NCI-H1694 (cell line): ENCODE results near the gene FAAH.

ENCODE experiments used
- DNase-seq: peaks from one replicate; lab custom pipeline; 2025; lab: John Stamatoyannopoulos, UW

Gene FAAH

GRCh38 chr1:46401154-46401913, 7.2 kb downstream of the FAAH start:
- no peak for DNase-seq

DNA sequence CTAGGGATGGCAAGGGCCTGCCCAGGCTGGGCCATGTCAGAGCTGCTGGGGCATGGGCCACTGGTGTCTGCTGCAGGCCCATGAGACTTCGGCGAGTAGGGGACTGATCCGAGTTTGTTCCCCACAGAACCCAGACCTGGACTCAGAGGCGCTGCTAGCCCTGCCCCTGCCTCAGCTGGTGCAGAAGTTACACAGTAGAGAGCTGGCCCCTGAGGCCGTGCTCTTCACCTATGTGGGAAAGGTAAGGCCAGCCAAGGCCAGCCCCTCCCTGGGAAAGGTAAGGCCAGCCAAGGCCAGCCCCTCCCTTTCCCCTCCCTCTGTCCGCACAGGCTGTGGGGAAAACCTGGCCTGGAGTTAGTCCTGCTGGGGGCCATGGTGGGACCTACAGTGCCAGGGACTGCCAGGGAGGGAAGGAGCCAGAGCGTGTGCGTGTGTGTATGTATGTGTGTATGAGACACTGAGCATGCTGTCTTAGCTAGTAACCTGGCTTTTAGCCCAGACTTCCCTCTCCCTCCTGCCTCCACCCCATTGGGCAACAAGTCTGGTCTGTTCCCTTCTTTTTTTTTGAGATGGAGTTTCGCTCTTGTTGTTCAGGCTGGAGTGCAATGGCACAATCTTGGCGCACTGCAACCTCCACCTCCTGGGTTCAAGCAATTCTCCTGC, 8.0 kb downstream of the FAAH start:
- DNase-seq: peak; percentile 50

- no peak for DNase-seq
Observed at GRCh38 chr1:46403916-46404315, 9.8 kb downstream of the FAAH start.

DNA sequence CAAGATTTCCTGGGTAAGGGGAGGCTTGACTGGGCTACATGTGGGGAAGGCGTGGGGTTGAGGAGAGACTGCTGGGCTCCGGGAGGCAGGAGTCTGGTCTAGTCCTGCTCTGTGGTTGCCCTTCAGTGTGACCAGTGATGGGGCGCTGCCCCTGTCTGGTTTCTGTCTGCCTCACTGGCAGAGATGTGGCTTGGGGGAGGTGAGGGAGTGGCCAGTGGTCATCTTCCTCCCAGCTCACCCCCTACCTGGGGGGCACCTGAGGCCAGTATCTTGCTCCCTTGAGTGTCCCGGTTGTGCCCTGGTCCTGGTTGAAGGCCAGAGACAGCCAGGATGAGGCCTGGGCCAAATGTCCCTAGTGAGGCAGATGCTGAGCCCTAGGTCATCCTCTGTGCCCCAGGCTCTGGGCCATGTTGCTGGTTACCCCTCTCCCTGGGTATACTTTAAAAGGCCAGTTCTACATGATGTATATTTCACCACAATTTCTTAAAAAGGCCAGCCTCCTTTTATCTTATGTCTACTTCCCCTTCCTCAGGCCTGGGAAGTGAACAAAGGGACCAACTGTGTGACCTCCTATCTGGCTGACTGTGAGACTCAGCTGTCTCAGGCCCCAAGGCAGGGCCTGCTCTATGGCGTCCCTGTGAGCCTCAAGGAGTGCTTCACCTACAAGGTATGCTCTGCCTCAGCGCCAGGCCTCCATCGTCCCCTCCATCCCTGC, 10.5 kb downstream of the FAAH start:
- DNase-seq: no peak

- no peak for DNase-seq
Observed at GRCh38 chr1:46405197-46405555, 11.1 kb downstream of the FAAH start.

DNA sequence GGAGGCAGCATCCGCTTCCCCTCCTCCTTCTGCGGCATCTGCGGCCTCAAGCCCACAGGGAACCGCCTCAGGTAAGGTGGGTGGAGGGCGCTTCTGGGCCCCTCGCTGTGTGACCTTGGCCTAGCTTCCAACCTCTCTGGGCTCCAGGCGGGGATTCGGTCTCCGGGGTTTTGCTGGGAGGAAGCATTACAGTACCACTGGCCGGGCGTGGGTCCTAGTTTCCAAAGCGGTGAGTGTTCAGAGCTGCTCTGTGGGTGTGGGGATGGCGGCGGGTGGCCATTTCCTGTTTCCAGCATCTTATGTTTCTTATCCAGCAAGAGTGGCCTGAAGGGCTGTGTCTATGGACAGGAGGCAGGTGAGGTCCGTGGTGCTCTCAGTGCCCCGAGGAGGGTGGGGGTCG, 11.6 kb downstream of the FAAH start:
- no peak for DNase-seq

GRCh38 chr1:46406881-46407608, 12.9 kb downstream of the FAAH start:
- no peak for DNase-seq

DNA sequence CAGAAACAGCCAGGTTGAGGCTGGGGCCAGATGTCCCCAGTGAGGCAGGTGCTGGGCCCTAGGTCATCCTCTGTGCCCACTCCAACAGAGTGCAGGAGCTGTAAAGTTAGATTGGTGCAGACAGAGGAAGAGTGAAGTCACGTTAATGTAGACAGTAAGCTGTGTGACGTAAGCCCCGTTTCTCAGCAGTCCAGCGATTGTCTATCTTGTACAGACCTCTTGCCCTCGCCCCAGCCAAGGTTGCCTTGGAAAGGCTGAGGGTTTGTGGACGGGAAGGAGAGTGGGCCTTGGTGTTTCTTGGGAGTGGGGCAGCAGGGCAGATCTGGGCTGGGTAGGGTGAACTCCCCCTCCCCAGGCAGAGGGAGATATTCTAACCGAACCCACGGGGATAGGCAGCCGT, 13.5 kb downstream of the FAAH start:
- no peak for DNase-seq

DNA sequence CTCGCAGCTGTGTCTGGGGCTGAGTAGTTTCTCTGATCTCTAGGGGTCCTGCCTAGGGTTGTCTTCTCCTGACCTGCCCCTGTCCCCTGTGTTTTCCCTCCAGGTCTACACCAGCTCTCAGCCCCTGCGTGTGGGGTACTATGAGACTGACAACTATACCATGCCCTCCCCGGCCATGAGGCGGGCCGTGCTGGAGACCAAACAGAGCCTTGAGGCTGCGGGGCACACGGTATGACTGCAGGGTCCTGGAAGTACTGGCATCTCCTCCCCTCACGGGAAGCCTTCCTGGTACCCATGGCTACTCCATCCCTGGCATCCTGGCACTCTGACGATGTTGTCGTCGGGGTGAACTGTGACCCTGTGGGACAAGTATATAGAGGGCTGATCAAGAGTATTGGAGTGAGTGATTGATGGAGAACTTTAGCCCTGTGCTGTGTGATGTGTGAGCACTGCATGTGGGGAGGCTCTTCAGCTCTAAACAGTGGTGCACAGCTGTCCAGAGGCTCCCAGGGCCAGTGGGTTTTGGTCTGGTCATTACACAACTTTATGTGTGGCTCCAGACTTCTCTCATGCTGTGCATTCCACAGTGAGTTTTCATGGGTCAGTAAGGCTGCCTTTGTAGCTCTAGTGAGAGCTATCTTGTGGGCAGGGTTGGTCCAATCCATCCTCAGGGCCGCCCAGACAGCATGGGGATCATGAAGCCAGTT, 14.4 kb downstream of the FAAH start:
- no peak for DNase-seq

GRCh38 chr1:46409063-46409372, 14.9 kb downstream of the FAAH start:
- DNase-seq: no peak

DNA sequence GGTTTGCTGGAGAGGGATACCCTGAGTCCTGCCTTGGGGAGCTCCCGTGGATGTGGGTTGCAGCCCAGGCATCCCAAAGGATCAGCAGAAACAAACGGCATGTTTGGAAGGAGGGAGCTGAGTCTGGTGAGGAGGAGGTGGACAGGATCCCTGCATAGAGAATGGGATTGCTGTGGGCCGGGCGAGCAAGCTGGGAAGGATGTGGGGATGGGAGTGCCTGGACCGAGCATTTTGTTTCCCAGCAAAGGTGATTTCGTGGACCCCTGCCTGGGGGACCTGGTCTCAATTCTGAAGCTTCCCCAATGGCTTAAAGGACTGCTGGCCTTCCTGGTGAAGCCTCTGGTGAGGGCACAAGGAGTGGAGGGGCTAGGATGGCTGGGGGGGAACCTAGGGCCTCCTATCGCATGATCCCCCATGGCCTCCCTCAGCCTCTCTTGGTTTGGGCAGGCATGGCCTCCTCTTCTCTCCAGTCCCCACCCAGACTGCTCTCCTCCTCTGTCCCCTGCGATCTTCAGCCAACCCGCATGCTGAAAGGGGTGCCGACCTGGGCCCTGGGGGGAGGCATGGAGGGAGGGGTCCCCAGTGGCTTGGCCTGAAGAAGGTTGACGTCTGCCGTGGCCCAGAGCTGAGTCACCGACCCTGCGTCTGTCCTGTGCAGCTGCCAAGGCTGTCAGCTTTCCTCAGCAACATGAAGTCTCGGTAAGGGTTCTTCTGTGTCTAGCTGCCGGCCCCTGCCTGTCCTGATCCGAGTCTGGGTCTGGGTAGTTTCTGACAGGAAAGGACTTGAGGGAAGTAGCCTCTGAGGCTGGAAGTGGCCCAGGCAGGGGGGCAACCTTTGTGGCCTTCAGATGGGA, 16.3 kb downstream of the FAAH start:
- no peak for DNase-seq

GRCh38 chr1:46411010-46411405, 16.9 kb downstream of the FAAH start:
- DNase-seq: no peak

DNA sequence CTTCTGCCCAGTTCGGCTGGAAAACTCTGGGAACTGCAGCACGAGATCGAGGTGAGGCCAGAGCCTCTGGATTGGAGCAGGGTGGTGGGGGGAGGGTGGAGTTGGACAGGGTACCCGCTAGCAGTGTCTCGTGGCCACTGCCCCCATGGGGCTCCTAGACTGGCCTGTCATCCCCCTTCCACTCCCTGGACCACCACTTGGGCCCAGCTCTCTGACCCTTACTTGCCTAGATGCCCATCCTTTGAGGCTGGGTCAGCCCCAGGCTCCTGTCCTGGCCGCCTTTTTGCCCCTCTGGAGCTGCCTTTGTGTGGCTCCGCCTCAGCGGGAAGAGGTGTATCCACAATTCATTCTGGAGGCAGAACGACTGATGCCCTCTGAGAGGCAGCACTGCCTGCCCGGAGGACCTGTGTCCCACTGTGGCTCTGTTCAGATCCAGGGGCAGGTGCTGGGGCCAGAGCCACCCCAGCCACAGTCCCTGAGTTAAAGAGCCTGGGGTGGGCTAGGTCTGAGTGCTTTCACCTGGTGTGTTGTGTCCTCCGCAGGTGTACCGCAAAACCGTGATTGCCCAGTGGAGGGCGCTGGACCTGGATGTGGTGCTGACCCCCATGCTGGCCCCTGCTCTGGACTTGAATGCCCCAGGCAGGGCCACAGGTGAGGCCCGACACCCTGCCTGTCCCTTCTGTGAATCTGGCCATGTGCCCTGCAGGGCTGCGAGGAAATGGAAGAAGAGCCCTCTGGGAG, 17.7 kb downstream of the FAAH start:
- DNase-seq: no peak

DNA sequence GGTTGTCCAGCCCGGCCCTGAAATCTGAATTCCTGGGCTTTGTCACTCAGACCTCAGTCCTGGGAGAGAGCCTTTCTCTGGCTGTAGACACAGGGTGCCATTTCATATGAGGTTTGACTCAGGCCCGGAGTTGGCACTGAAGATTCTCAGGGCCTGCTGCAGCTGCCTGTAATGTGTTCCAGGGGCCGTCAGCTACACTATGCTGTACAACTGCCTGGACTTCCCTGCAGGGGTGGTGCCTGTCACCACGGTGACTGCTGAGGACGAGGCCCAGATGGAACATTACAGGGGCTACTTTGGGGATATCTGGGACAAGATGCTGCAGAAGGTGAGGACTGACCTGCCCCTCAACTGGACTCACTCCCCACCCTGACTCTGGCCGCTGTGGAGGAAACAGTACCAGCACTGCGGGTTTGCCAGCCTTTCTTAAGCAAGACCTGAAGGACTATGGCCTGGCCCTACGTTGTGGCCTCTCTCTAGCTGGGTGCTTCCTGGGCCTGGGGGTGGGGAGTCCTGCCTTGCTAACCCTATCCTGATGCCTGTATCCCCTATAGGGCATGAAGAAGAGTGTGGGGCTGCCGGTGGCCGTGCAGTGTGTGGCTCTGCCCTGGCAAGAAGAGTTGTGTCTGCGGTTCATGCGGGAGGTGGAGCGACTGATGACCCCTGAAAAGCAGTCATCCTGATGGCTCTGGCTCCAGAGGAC, 18.9 kb downstream of the FAAH start:
- DNase-seq: no peak

- DNase-seq: no peak
Observed at GRCh38 chr1:46413596-46413985, 19.5 kb downstream of the FAAH start.

- DNase-seq: no peak
Observed at GRCh38 chr1:46415514-46415913, 21.4 kb downstream of the FAAH start.

DNA sequence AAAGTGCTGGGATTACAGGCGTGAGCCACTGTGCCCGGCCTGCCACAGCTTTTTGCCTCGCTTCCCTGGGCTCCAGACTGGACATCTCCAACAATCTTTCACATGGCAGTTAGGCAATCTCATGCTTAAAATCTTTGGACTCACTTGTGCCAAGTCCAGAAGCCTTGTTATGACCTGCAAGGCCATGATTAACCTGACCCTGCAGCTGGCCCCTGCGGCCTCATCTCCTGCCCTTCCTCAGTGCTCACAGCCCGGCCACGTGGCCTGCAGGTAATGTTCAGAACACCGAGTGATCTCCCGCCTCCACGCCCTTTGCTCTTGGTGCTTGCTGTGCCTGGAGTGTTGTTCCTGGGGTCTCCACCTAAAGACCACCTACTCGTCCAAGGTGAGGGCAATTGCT, 24.9 kb downstream of the FAAH start:
- no peak for DNase-seq

GRCh38 chr1:46420533-46420915, 26.4 kb downstream of the FAAH start:
- DNase-seq: no peak

GRCh38 chr1:46421739-46422138, 27.6 kb downstream of the FAAH start:
- no peak for DNase-seq
